Peyer's patch (tissue), 4 donors: Measurements from ENCODE around the gene PRR7. TPM values are rescaled to one million over a fixed set of nuclear protein-coding genes. Genes with fewer than 3 reads are reported as not detected.

ENCODE experiments used
- DNase-seq, 3 donors: peaks; one replicate each; pipeline ENCODE4 v3.0.0-alpha.2; 2017 to 2019
- H3K27ac ChIP-seq, 4 donors: fragments of 200-600 bp; sonication (generic); one replicate each; pipeline ENCODE4 v1.5.1; 2016 to 2019
- H3K27me3 ChIP-seq, 2 donors: fragments of 200-600 bp; sonication (generic); one replicate each; pipeline ENCODE4 v1.5.1; 2019
- H3K36me3 ChIP-seq, 3 donors: fragments of 200-600 bp; sonication (generic); one replicate each; pipeline ENCODE4 v1.5.1; 2016 to 2019
- H3K4me1 ChIP-seq, 4 donors: fragments of 200-600 bp; sonication (generic); one replicate each; pipeline ENCODE4 v1.5.1; 2016 to 2019
- H3K4me3 ChIP-seq, 4 donors: fragments of 200-600 bp; sonication (generic); 1 replicate in 3 of 4; 2 replicates in 1 of 4; pipeline ENCODE4 v1.5.1; 2016 to 2019; ENCODE audit warnings: mild to moderate bottlenecking in 1 of 4
- H3K9me3 ChIP-seq, 4 donors: fragments of 200-600 bp; sonication (generic); one replicate each; pipeline ENCODE4 v1.5.1; 2016 to 2019; ENCODE audit warnings: mild to moderate bottlenecking in 1 of 4
- CTCF ChIP-seq, 6 experiments: fragments of 450-650 bp in 4 of 6; fragments of 200-600 bp in 2 of 6; sonication (generic) in 1 of 6; IDR thresholded peaks; one replicate each; pipeline ENCODE4 v1.5.1; 2017 to 2019; ENCODE audit warnings: antibody characterized with exemption in 6 of 6, mild to moderate bottlenecking in 3 of 6, moderate library complexity in 1 of 6
- POLR2A ChIP-seq, 2 donors: fragments of 450-650 bp; IDR thresholded peaks; one replicate each; pipeline ENCODE4 v1.5.1; 2017; ENCODE audit warnings: antibody characterized with exemption in 2 of 2, mild to moderate bottlenecking in 2 of 2, moderate library complexity in 2 of 2
- total RNA-seq, 4 donors: library from RNA; depleted of rRNA; stranded (reverse); fragments of >200 nt; gene quantifications; one replicate each; pipeline ENCODE4 v1.1.0, GENCODE V29; 2016

Gene PRR7
- total RNA-seq, 4 donors from 2014 or later: 0.70 to 2.2 (median 1.9) TPM; not detected in 1

- H3K4me3 ChIP-seq: no peak overlapping the region
- peaks cover 0 to 16% (median 4%) of the 10 kb centered on the region in 4 donors for H3K4me1 ChIP-seq
- peaks cover 0 to 86% (median 0%) of the 10 kb centered on the region in 3 donors for H3K36me3 ChIP-seq
- H3K27ac ChIP-seq: no peak overlapping the region
- TF ChIP-seq CTCF (IDR thresholded peaks at IDR 0.05) (no peak), POLR2A (IDR thresholded peaks at IDR 0.05) (no peak)
- DNase-seq: no peak
- H3K27me3 ChIP-seq: no peaks in the 10 kb centered on the region
- no peaks in the 10 kb centered on the region for H3K9me3 ChIP-seq
Measured at GRCh38 chr5:177437623-177438022, 9.0 kb upstream of the PRR7 start.

GRCh38 chr5:177438468-177438867 is 8.1 kb upstream of the PRR7 start:
- Histone ChIP-seq H3K4me3 (no peak overlapping the region), H3K27ac (no peak overlapping the region), H3K9me3 (no peaks in the 10 kb centered on the region), H3K27me3 (no peaks in the 10 kb centered on the region), H3K4me1 (peaks cover 0 to 7% (median 0%) of the 10 kb centered on the region in 4 donors), H3K36me3 (peaks cover 0 to 77% (median 0%) of the 10 kb centered on the region in 3 donors)
- TF ChIP-seq POLR2A (IDR thresholded peaks at IDR 0.05) (no peak), CTCF (IDR thresholded peaks at IDR 0.05) (no peak)
- no peak for DNase-seq

- DNase-seq: no peak
- no peak for TF ChIP-seq POLR2A (IDR thresholded peaks at IDR 0.05)
- no peak for TF ChIP-seq CTCF (IDR thresholded peaks at IDR 0.05)
- Histone ChIP-seq H3K9me3 (no peaks in the 10 kb centered on the region), H3K4me3 (no peak overlapping the region), H3K27ac (no peak overlapping the region), H3K4me1 (no peaks in the 10 kb centered on the region), H3K36me3 (peaks cover 0 to 66% (median 0%) of the 10 kb centered on the region in 3 donors), H3K27me3 (no peaks in the 10 kb centered on the region)
Measured at GRCh38 chr5:177439518-177440053, 7.0 kb upstream of the PRR7 start.

GRCh38 chr5:177440211-177440989 is 6.2 kb upstream of the PRR7 start:
- DNase-seq: no peak
- Histone ChIP-seq H3K9me3 (no peaks in the 10 kb centered on the region), H3K36me3 (peaks cover 0 to 58% (median 0%) of the 10 kb centered on the region in 3 donors), H3K4me1 (peaks cover 0 to under 1% (median 0%) of the 10 kb centered on the region in 4 donors), H3K27me3 (no peaks in the 10 kb centered on the region), H3K27ac (no peak overlapping the region), H3K4me3 (no peak overlapping the region)
- TF ChIP-seq POLR2A (IDR thresholded peaks at IDR 0.05) (no peak), CTCF (IDR thresholded peaks at IDR 0.05) (no peak)

GRCh38 chr5:177440990-177441780 is 5.4 kb upstream of the PRR7 start:
- DNase-seq: peak in 1 of 3 donors; percentile 37
- peaks cover 0 to 50% (median 0%) of the 10 kb centered on the region in 3 donors for H3K36me3 ChIP-seq

More at GRCh38 chr5:177440990-177441780, 5.4 kb upstream of the PRR7 start:
- H3K27ac ChIP-seq: no peak overlapping the region
- no peak for TF ChIP-seq POLR2A (IDR thresholded peaks at IDR 0.05)
- no peak for TF ChIP-seq CTCF (IDR thresholded peaks at IDR 0.05)
- H3K4me1 ChIP-seq: peaks cover 0 to 9% (median 5%) of the 10 kb centered on the region in 4 donors
- no peaks in the 10 kb centered on the region for H3K27me3 ChIP-seq
- H3K9me3 ChIP-seq: no peaks in the 10 kb centered on the region
- H3K4me3 ChIP-seq: no peak overlapping the region
